Activated CD8-positive, alpha-beta T cell treated with anti-CD3 and anti-CD28 coated beads, Interleukin-2, amount 10 ng/mL, durations not matched to agents 7 days and 5 days (primary cell): ENCODE data around the gene IL20RB. TPM values are rescaled to one million over a fixed set of nuclear protein-coding genes. Genes with fewer than 3 reads are reported as not detected.
"Not testable (repeated sequence)": the region's sequence is repeated elsewhere in the genome, so short reads cannot be mapped to it uniquely, and the experiment has no call there.

ENCODE experiments used
- ATAC-seq: fragments of 150-1000 bp; cut with Tn5 transposase; one replicate; pipeline ENCODE4 v1.10.0; 2021; ENCODE audit warnings: moderate library complexity
- CTCF ChIA-PET: fragments of 350-600 bp; sonication (Branson Sonifier 250); formaldehyde crosslinking; loops from one replicate; lab custom pipeline; 2021; ENCODE audit warnings: antibody characterized with exemption; lab: Charles Lee
- POLR2A ChIA-PET: fragments of 350-600 bp; sonication (Branson Sonifier 250); formaldehyde crosslinking; loops from one replicate; lab custom pipeline; 2021; ENCODE audit warnings: antibody characterized with exemption; lab: Charles Lee
- DNase-seq: peaks from one replicate; pipeline ENCODE4 v3.0.0-alpha.2; 2020
- H3K27ac Mint-ChIP-seq: one replicate; pipeline ENCODE4 v1.8.0; 2021; ENCODE audit warnings: mild to moderate bottlenecking, mixed read lengths
- H3K27me3 Mint-ChIP-seq: one replicate; pipeline ENCODE4 v1.8.0; 2021; ENCODE audit warnings: low read depth, mixed read lengths
- H3K36me3 Mint-ChIP-seq: one replicate; pipeline ENCODE4 v1.8.0; 2021; ENCODE audit warnings: low read depth, mixed read lengths
- H3K4me1 Mint-ChIP-seq: one replicate; pipeline ENCODE4 v1.8.0; 2021; ENCODE audit warnings: low read depth, mixed read lengths
- H3K4me3 Mint-ChIP-seq: one replicate; pipeline ENCODE4 v1.8.0; 2021; ENCODE audit warnings: mild to moderate bottlenecking, mixed read lengths
- H3K9me3 Mint-ChIP-seq: one replicate; pipeline ENCODE4 v1.8.0; 2022; ENCODE audit warnings: mixed read lengths; ENCODE audit not compliant: insufficient read depth
- total RNA-seq, 2 experiments: library from RNA; stranded (reverse); gene quantifications; one replicate each; pipeline ENCODE4 v1.2.3, GENCODE V29; 2021

Gene IL20RB
- total RNA-seq, 2 experiments from 2014 or later: 1.6 to 2.1 TPM

DNA sequence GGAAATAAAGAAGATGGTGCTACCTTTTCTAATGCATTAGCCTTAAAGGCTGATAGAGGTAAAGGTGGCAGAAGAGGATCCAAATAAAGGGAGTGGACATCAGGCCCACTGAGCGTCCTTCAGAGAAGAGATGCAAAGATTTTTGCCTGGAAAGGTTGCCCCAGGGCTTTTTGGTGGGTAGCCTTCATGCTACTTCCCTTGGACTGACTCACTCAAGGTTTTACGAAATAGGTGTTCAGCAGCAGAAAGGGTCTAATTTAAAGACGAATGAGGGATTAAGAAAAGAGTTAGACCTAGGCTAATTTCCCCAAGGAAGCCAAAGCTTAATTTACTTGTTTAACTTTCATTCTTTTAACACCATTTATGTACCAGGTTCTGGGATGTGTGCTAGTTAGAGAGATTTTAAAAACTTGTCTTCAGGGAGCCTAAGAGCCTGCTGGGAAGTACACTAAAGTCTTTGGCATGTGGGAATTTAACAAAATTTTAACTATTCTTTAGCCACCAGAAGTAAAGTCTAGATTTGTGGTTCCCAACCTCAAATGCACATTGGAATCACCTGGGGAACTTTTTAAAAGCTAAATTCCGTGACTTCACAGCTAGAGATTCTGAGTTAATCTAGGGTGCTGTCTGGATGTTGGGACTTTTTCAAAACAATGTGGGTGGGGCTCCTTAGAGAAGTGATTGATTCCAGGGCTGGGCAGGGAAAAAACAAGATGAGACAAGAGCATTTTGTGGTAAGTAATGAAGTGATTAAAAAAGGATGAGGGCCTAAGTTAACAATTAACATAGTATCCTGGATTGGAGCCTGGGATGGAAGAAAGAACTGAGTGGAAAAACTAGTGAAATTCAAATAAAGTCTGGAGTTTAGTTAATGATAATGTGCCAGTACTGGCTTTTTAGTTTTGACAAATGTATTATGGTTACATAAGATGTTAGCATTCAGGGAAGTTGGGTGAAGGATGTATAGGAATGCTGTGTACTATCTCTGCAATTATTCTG, 3.4 kb downstream of the IL20RB start:
- H3K27me3 Mint-ChIP-seq: no peaks in the 10 kb centered on the region
- H3K27ac Mint-ChIP-seq: no peak overlapping the region
- DNase-seq (no peak), ATAC-seq (no peak)
- ChIA-PET CTCF (interaction anchor here (1.2 to 1.4 kb wide), 2 partner anchors 98 to 208 kb away, joined by 3 read pairs; partner anchors contain the start of gene STAG1), POLR2A (no interaction called here)
- H3K36me3 Mint-ChIP-seq: peaks cover 4% of the 10 kb centered on the region
- no peaks in the 10 kb centered on the region for H3K9me3 Mint-ChIP-seq
- H3K4me3 Mint-ChIP-seq: no peak overlapping the region
- no peaks in the 10 kb centered on the region for H3K4me1 Mint-ChIP-seq

- Mint-ChIP-seq H3K27me3 (no peaks in the 10 kb centered on the region), H3K9me3 (no peaks in the 10 kb centered on the region), H3K4me1 (no peaks in the 10 kb centered on the region), H3K27ac (no peak overlapping the region), H3K36me3 (peaks cover 4% of the 10 kb centered on the region), H3K4me3 (no peak overlapping the region)
- POLR2A ChIA-PET: no interaction called here
- ATAC-seq (no peak), DNase-seq (no peak)
- CTCF ChIA-PET: interaction anchor here (1.4 kb wide), 1 partner anchor 100 kb away, joined by 3 read pairs; no protein-coding TSS in a partner anchor
These were observed 5.1 kb downstream of the IL20RB start for GRCh38 chr3:136962927-136963326.

DNA sequence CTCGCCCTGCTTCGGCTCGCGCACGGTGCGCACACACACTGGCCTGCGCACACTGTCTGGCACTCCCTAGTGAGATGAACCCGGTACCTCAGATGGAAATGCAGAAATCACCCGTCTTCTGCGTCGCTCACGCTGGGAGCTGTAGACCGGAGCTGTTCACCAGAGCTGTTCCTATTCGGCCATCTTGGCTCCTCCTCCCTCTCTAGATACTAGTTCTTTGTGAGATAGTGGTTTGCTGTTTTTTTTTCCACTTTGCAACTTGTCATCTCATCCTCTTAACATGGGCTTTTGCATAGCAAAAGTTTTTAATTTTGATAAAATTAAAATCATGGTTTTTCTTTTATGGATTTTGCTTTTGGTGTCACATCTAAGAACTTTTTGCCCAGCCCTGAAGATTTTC, 11.8 kb downstream of the IL20RB start:
- H3K4me1 Mint-ChIP-seq, CTCF ChIA-PET, ATAC-seq, H3K27ac Mint-ChIP-seq, DNase-seq, H3K36me3 Mint-ChIP-seq, H3K27me3 Mint-ChIP-seq, POLR2A ChIA-PET, H3K4me3 Mint-ChIP-seq: not testable (repeated sequence)
- H3K9me3 Mint-ChIP-seq: peaks cover 12% of the 10 kb centered on the region

GRCh38 chr3:136973352-136973751, 15.6 kb downstream of the IL20RB start:
- no peak overlapping the region for H3K27ac Mint-ChIP-seq
- H3K36me3 Mint-ChIP-seq: peaks cover 5% of the 10 kb centered on the region
- ChIA-PET CTCF (no interaction called here), POLR2A (no interaction called here)
- no peak for ATAC-seq
- DNase-seq: no peak
- H3K27me3 Mint-ChIP-seq: no peaks in the 10 kb centered on the region
- H3K4me3 Mint-ChIP-seq: no peak overlapping the region
- peaks cover 18% of the 10 kb centered on the region for H3K9me3 Mint-ChIP-seq
- no peaks in the 10 kb centered on the region for H3K4me1 Mint-ChIP-seq

DNA sequence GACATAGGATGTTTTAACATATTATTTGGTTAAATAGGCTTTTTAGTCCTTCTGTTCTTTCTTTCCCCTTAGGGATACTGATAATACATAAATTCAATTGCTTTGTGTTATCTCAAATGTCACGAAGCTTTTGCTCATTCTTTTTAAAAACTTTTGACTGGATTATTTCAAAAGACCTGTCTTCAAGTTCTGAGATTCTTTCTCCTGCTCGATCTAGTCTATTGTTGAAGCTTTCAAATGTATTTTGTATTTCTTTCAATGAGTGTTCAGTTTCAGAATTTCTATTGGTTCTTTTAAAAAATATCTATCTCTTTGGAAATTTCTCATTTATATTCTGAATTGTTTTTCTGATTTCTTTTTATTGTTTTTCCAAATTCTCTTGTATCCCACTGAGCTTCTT, 16.9 kb downstream of the IL20RB start:
- no peaks in the 10 kb centered on the region for H3K27me3 Mint-ChIP-seq
- no peaks in the 10 kb centered on the region for H3K4me1 Mint-ChIP-seq
- no peak overlapping the region for H3K27ac Mint-ChIP-seq
- no peak for DNase-seq
- no peak overlapping the region for H3K4me3 Mint-ChIP-seq
- peaks cover 5% of the 10 kb centered on the region for H3K36me3 Mint-ChIP-seq
- ChIA-PET CTCF (no interaction called here), POLR2A (no interaction called here)
- no peak for ATAC-seq
- H3K9me3 Mint-ChIP-seq: peaks cover 18% of the 10 kb centered on the region

- no peak for ATAC-seq
- H3K9me3 Mint-ChIP-seq: peaks cover 9% of the 10 kb centered on the region
- ChIA-PET POLR2A (no interaction called here), CTCF (no interaction called here)
- no peak overlapping the region for H3K27ac Mint-ChIP-seq
- no peaks in the 10 kb centered on the region for H3K4me1 Mint-ChIP-seq
- H3K4me3 Mint-ChIP-seq: no peak overlapping the region
- no peak for DNase-seq
- no peaks in the 10 kb centered on the region for H3K27me3 Mint-ChIP-seq
- peaks cover 3% of the 10 kb centered on the region for H3K36me3 Mint-ChIP-seq
These were observed 21.4 kb downstream of the IL20RB start for GRCh38 chr3:136979204-136979603.

DNA sequence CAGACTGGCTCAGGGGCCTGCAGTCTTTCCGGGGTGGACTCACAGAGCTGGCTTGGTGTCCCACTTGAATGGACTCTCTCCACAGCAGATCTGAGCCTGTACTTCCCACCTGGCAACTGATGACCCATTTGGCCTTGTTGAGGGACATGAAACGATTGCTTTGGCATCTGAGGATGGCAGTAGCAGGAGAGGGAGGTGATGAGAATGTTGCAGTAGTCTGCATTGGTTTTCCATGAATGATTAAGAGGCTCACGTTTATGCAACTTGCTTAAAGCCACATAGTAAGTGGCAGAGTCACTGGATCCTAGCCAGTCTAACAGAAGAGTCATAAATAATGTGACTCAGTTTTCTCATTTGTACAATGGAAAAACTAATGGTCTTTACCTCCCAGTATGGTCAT, 21.9 kb downstream of the IL20RB start:
- H3K9me3 Mint-ChIP-seq: peaks cover 4% of the 10 kb centered on the region
- POLR2A ChIA-PET: no interaction called here
- H3K27ac Mint-ChIP-seq: no peak overlapping the region
- no peaks in the 10 kb centered on the region for H3K4me1 Mint-ChIP-seq
- no peaks in the 10 kb centered on the region for H3K27me3 Mint-ChIP-seq
- H3K36me3 Mint-ChIP-seq: peaks cover 3% of the 10 kb centered on the region
- DNase-seq: no peak
- no peak for ATAC-seq
- H3K4me3 Mint-ChIP-seq: no peak overlapping the region
- CTCF ChIA-PET: no interaction called here

- DNase-seq (no peak), ATAC-seq (no peak)
- Mint-ChIP-seq H3K36me3 (no peaks in the 10 kb centered on the region), H3K9me3 (no peaks in the 10 kb centered on the region), H3K4me1 (no peaks in the 10 kb centered on the region), H3K4me3 (no peak overlapping the region), H3K27me3 (no peaks in the 10 kb centered on the region), H3K27ac (no peak overlapping the region)
- ChIA-PET CTCF (no interaction called here), POLR2A (no interaction called here)
These were observed 24.2 kb downstream of the IL20RB start for GRCh38 chr3:136982033-136982432.

GRCh38 chr3:136982520-136983138, 24.8 kb downstream of the IL20RB start:
- CTCF ChIA-PET: interaction anchor here (1.5 kb wide), 1 partner anchor 50 kb away, joined by 3 read pairs; no protein-coding TSS in a partner anchor
- no peaks in the 10 kb centered on the region for H3K9me3 Mint-ChIP-seq
- H3K27me3 Mint-ChIP-seq: no peaks in the 10 kb centered on the region
- H3K27ac Mint-ChIP-seq: no peak overlapping the region
- H3K36me3 Mint-ChIP-seq: no peaks in the 10 kb centered on the region
- H3K4me3 Mint-ChIP-seq: no peak overlapping the region
- DNase-seq: no peak
- H3K4me1 Mint-ChIP-seq: no peaks in the 10 kb centered on the region
- POLR2A ChIA-PET: no interaction called here
- ATAC-seq: no peak

- no peaks in the 10 kb centered on the region for H3K36me3 Mint-ChIP-seq
- POLR2A ChIA-PET: interaction anchor here (0.6 kb wide), 1 partner anchor 123 kb away, joined by 3 read pairs; the partner anchor contains the start of gene NCK1
- no peak overlapping the region for H3K4me3 Mint-ChIP-seq
- H3K27ac Mint-ChIP-seq: no peak overlapping the region
- H3K4me1 Mint-ChIP-seq: no peaks in the 10 kb centered on the region
- CTCF ChIA-PET: no interaction called here
- ATAC-seq (no peak), DNase-seq (no peak)
- H3K9me3 Mint-ChIP-seq: no peaks in the 10 kb centered on the region
- H3K27me3 Mint-ChIP-seq: no peaks in the 10 kb centered on the region
These were observed 27.1 kb downstream of the IL20RB start for GRCh38 chr3:136984837-136985236.

- H3K27me3 Mint-ChIP-seq, H3K9me3 Mint-ChIP-seq, H3K27ac Mint-ChIP-seq, H3K4me3 Mint-ChIP-seq, POLR2A ChIA-PET, CTCF ChIA-PET, DNase-seq, ATAC-seq, H3K36me3 Mint-ChIP-seq, H3K4me1 Mint-ChIP-seq: not testable (repeated sequence)
These were observed 29.7 kb downstream of the IL20RB start for GRCh38 chr3:136987398-136987980.

GRCh38 chr3:136988651-136989050, 30.9 kb downstream of the IL20RB start:
- Mint-ChIP-seq H3K36me3 (no peaks in the 10 kb centered on the region), H3K27me3 (no peaks in the 10 kb centered on the region), H3K9me3 (no peaks in the 10 kb centered on the region), H3K4me3 (no peak overlapping the region), H3K4me1 (no peaks in the 10 kb centered on the region), H3K27ac (no peak overlapping the region)
- no peak for DNase-seq
- ATAC-seq: no peak
- CTCF ChIA-PET: interaction anchor here (1.7 kb wide), 1 partner anchor 25 kb away, joined by 6 read pairs; no protein-coding TSS in a partner anchor
- POLR2A ChIA-PET: no interaction called here
